GM12878 (cell line): Measurements from ENCODE around the gene TEX28. TPM values are rescaled to one million over a fixed set of nuclear protein-coding genes. Genes with fewer than 3 reads are reported as not detected.
"Not testable (repeated sequence)": the region's sequence is repeated elsewhere in the genome, so short reads cannot be mapped to it uniquely, and the experiment has no call there.

Experiments
- ATAC-seq: fragments of 200-7000 bp; cut with Tn5 transposase; 3 replicates; pipeline ENCODE4 v1.9.1; 2020; ENCODE audit warnings: mild to moderate bottlenecking, moderate library complexity
- BruUV-seq: library from RNA; stranded (reverse); fragments of 400-500 nt; replicated peaks from 2 replicates; lab custom pipeline; 2021; lab: Mats Ljungman, UMichigan
- CTCF ChIA-PET: fragments of 300-600 bp; sonication (Branson Sonifier 250); formaldehyde crosslinking; extraction: SDS; loops from one replicate; lab custom pipeline; 2021; ENCODE audit warnings: inconsistent platforms; lab: Yijun Ruan, JAX
- POLR2A ChIA-PET: fragments of 350-600 bp; formaldehyde crosslinking; extraction: SDS; loops from one replicate; lab custom pipeline; 2021; ENCODE audit warnings: inconsistent platforms; lab: Charles Lee
- RAD21 ChIA-PET: fragments of 300-600 bp; sonication (Branson Sonifier 250); formaldehyde crosslinking; loops from one replicate; lab custom pipeline; 2023; ENCODE audit warnings: antibody characterized with exemption; ENCODE audit not compliant: unreplicated experiment; lab: Charles Lee
- SMC1A ChIA-PET: fragments of 300-600 bp; sonication (Branson Sonifier 250); formaldehyde crosslinking; loops from one replicate; lab custom pipeline; 2023; ENCODE audit not compliant: unreplicated experiment, uncharacterized antibody; lab: Charles Lee
- DNase-seq: peaks from one replicate; pipeline ENCODE4 v3.0.0-alpha.2; 2011; ENCODE audit warnings: low read depth, low spot score
- FAIRE-seq: peaks from 3 replicates; lab custom pipeline; 2011; peaks lifted over from hg19 to GRCh38; lab: Jason Lieb, UNC
- H2AFZ ChIP-seq: 2 replicates; pipeline ENCODE4 v1.6.0; 2011; ENCODE audit warnings: low read depth, low read length, control low read depth; ENCODE audit not compliant: control insufficient read depth
- H3K27ac ChIP-seq: 2 replicates; pipeline ENCODE4 v1.5.1; 2011; ENCODE audit warnings: control low read depth; ENCODE audit not compliant: control insufficient read depth, insufficient read depth
- H3K27me3 ChIP-seq, 2 experiments: replicated peaks in 1 of 2; 2 replicates each; pipeline versions ENCODE4 v1.6.0 to v1.6.1; 2011; ENCODE audit warnings: low read length in 1 of 2; ENCODE audit not compliant: control insufficient read depth in 2 of 2, insufficient read depth in 2 of 2
- H3K36me3 ChIP-seq, 2 experiments: 2 replicates each; pipeline ENCODE4 v1.5.1; 2011; ENCODE audit warnings: low read length in 1 of 2; ENCODE audit not compliant: control insufficient read depth in 2 of 2, insufficient read depth in 2 of 2
- H3K4me1 ChIP-seq: 2 replicates; pipeline ENCODE4 v1.6.1; 2011; ENCODE audit warnings: mild to moderate bottlenecking, low read length, moderate library complexity, mixed read lengths; ENCODE audit not compliant: control insufficient read depth, insufficient read depth
- H3K4me2 ChIP-seq: 2 replicates; pipeline ENCODE4 v1.6.0; 2011; ENCODE audit warnings: control low read depth; ENCODE audit not compliant: control insufficient read depth, insufficient read depth
- H3K4me3 ChIP-seq: fragments of 200-600 bp; sonication (generic); 2 replicates; pipeline ENCODE4 v1.5.1; 2016
- H3K79me2 ChIP-seq: 2 replicates; pipeline ENCODE4 v1.6.0; 2011; ENCODE audit warnings: low read length; ENCODE audit not compliant: control insufficient read depth, insufficient read depth
- H3K9ac ChIP-seq: 2 replicates; pipeline ENCODE4 v1.8.0; 2011; ENCODE audit warnings: low read length, control low read depth, mixed read lengths; ENCODE audit not compliant: control insufficient read depth, insufficient read depth
- H3K9me3 ChIP-seq: replicated peaks from 3 replicates; pipeline ENCODE4 v1.5.1; 2011; ENCODE audit warnings: mild to moderate bottlenecking, low read length; ENCODE audit not compliant: control insufficient read depth, insufficient read depth
- H4K20me1 ChIP-seq: 2 replicates; pipeline ENCODE4 v1.6.0; 2011; ENCODE audit not compliant: control insufficient read depth, insufficient read depth
- WGBS: methylation state at CpG from one replicate; pipeline ENCODE4 v1.1.6; 2016; ENCODE audit warnings: low lambda C conversion rate; ENCODE audit not compliant: insufficient replicate concordance, insufficient coverage; ENCODE audit errors: missing lambda C conversion rate; 5-methylcytosine and 5-hydroxymethylcytosine counted together
- in situ Hi-C: fragments of 300-500 bp; cut with MboI; formaldehyde crosslinking; loops from 9 replicates; pipeline ENCODE4 v1.14.3; 2018; ENCODE audit warnings: mixed read lengths
- intact Hi-C: fragments of 100-400 bp; cut with micrococcal nuclease; formaldehyde crosslinking; loops from one replicate; pipeline ENCODE4 v1.14.2; 2022; ENCODE audit not compliant: unreplicated experiment
- polyA plus RNA-seq, 11 experiments: library from polyadenylated mRNA; depleted of rRNA in 4 of 11; unstranded in 6 of 11; stranded (reverse) in 5 of 11; fragments of >200 nt; fragmentation: Nextera tagmentation in 4 of 11; fragmentation: Illumina TruSeq in 1 of 11; extraction: Ambion mirVana in 4 of 11; extraction: Trizol in 1 of 11; gene quantifications; 1 replicate in 1 of 11; 2 replicates in 10 of 11; pipeline versions ENCODE4 v1.2.1 to v1.2.3, GENCODE V29; 2011 to 2016; ENCODE audit warnings: inconsistent platforms in 2 of 11, missing spikeins in 2 of 11, low read depth in 1 of 11
- total RNA-seq, 4 experiments: library from RNA; depleted of rRNA in 3 of 4; stranded (reverse); fragments of >200 nt in 3 of 4; fragmentation: Illumina TruSeq in 1 of 4; extraction: Trizol in 1 of 4; gene quantifications; 2 replicates each; pipeline versions ENCODE4 v1.2.1 to v1.2.3, GENCODE V29; 2013 to 2021

The TEX28 gene
- total and polyA plus RNA-seq, 10 of the 15 experiments (the other 5 are each of a cell fraction or from before 2014, with no cell fraction given), result not detected

DNA sequence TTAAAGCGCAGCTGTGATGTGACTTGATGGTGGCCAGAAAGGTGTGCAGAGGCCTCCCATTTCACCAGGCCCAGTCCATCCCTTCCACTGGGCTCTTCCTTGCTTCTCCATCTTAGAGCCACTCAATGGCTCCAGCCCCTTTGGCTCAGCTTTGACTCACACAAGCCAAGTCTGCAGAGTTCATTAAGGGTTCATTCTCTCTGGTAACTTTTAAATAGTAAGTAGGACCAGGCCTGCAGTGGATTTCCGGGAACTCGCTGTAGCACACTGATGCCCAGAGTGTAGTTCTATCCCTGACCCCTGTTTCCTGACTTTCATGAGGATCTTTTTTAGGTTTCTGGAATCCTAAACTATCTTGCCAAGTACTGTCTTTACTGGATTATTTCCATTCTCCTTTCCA is 25.7 kb downstream of the TEX28 start:
- ATAC-seq, H3K4me2 ChIP-seq, H3K79me2 ChIP-seq, FAIRE-seq, CTCF ChIA-PET, H3K4me3 ChIP-seq, H3K9me3 ChIP-seq, intact Hi-C loops, DNase-seq, H3K9ac ChIP-seq, H3K27me3 ChIP-seq, H2AFZ ChIP-seq, H4K20me1 ChIP-seq, H3K27ac ChIP-seq, BruUV-seq, in situ Hi-C loops, H3K4me1 ChIP-seq, RAD21 ChIA-PET, SMC1A ChIA-PET, H3K36me3 ChIP-seq, POLR2A ChIA-PET: not testable (repeated sequence)
- no CpG with 5 or more reads among the region's 3 CpGs for WGBS

DNA sequence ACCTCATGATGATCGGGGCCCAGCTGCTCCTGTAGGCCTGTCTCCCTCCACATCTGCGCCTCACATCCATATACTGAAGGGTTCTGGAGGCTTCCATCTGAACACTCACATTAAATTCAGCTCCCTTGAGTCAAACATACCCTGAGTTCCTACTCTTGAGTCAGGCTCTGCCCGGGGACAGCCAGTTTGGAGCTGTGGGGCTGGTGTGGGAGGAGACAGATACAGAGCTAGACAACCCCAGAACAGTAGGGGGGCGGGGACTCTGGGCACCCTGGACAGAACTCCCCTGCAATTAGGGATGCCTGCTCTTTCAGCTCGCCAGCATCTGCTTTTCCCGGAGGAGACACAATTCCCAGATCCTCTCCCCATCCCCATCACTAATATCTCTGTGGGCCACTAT is 31.9 kb downstream of the TEX28 start:
- ATAC-seq, H3K36me3 ChIP-seq, H3K9ac ChIP-seq, POLR2A ChIA-PET, intact Hi-C loops, RAD21 ChIA-PET, DNase-seq, H3K27me3 ChIP-seq, H2AFZ ChIP-seq, FAIRE-seq, SMC1A ChIA-PET, CTCF ChIA-PET, H3K27ac ChIP-seq, H3K79me2 ChIP-seq, H4K20me1 ChIP-seq, BruUV-seq, H3K4me1 ChIP-seq, in situ Hi-C loops, H3K4me3 ChIP-seq, H3K9me3 ChIP-seq, H3K4me2 ChIP-seq: not testable (repeated sequence)
- WGBS, result no CpG with 5 or more reads among the region's 6 CpGs

DNA sequence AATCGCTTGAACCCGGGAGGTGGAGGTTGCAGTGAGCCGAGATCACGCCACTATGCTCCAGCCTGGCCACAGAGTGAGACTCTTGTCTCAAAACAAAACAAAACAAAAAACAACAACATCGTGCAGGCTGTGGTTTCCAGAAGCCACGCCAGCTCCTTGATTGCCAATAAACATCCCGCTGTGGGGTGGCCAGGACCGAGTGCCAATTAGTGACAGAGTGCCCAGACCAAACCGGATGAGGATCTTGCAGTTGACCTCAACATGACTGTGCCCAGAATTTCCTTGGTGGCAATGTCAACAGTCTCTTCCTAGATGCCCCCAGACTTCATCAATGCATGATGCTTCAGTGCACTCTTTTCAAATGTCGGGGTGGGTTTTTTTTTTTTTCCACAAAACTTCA is 36.2 kb downstream of the TEX28 start:
- RAD21 ChIA-PET, H3K4me3 ChIP-seq, CTCF ChIA-PET, H3K36me3 ChIP-seq, intact Hi-C loops, SMC1A ChIA-PET, H3K4me1 ChIP-seq, H3K27me3 ChIP-seq, BruUV-seq, H4K20me1 ChIP-seq, H3K9ac ChIP-seq, DNase-seq, POLR2A ChIA-PET, in situ Hi-C loops, H3K79me2 ChIP-seq, H3K4me2 ChIP-seq, H3K27ac ChIP-seq, FAIRE-seq, H3K9me3 ChIP-seq, ATAC-seq, H2AFZ ChIP-seq: not testable (repeated sequence)
- no CpG with 5 or more reads among the region's 10 CpGs for WGBS

DNA sequence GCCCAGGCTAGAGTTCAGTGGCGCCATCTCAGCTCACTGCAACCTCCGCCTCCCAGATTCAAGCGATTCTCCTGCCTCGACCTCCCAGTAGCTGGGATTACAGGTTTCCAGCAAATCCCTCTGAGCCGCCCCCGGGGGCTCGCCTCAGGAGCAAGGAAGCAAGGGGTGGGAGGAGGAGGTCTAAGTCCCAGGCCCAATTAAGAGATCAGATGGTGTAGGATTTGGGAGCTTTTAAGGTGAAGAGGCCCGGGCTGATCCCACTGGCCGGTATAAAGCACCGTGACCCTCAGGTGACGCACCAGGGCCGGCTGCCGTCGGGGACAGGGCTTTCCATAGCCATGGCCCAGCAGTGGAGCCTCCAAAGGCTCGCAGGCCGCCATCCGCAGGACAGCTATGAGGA is 37.6 kb downstream of the TEX28 start, which contains the start of gene OPN1MW3:
OPN1MW3 (plus strand) TSS at position 301 of the 400 bp plus-strand sequence; CDS start at position 339, 38 bp downstream.
- H3K4me1 ChIP-seq, RAD21 ChIA-PET, H3K9ac ChIP-seq, SMC1A ChIA-PET, H3K9me3 ChIP-seq, H3K27me3 ChIP-seq, H3K36me3 ChIP-seq, ATAC-seq, H2AFZ ChIP-seq, in situ Hi-C loops, CTCF ChIA-PET, H3K79me2 ChIP-seq, H3K27ac ChIP-seq, intact Hi-C loops, H3K4me3 ChIP-seq, FAIRE-seq, BruUV-seq, DNase-seq, H3K4me2 ChIP-seq, H4K20me1 ChIP-seq, POLR2A ChIA-PET: not testable (repeated sequence)
- WGBS, result no CpG with 5 or more reads among the region's 17 CpGs
